Heart left ventricle (tissue), 16 donors: ENCODE measurements around the gene TAS2R1. TPM values are rescaled to one million over a fixed set of nuclear protein-coding genes. Genes with fewer than 3 reads are reported as not detected.
A peak's percentile ranks its signal among the peaks of the same experiment; 100 is the strongest.

Experiments used
- ATAC-seq, 4 donors: fragments of 200-7000 bp; cut with Tn5 transposase; one replicate each; pipeline ENCODE4 v1.9.1; 2020 to 2022; ENCODE audit warnings: moderate library complexity in 4 of 4, mild to moderate bottlenecking in 3 of 4, moderate number of reproducible peaks in 1 of 4
- DNase-seq, 5 donors: peaks; one replicate each; pipeline ENCODE4 v3.0.0-alpha.2; 2020
- H3K27ac ChIP-seq, 12 donors: fragments of 200-600 bp; sonication (generic) in 4 of 12; one replicate each; pipeline versions ENCODE4 v1.5.0 to v1.8.0; 2016 to 2022; ENCODE audit warnings: mild to moderate bottlenecking in 2 of 12
- H3K27me3 ChIP-seq, 9 donors: fragments of 200-600 bp; sonication (generic) in 2 of 9; one replicate each; pipeline versions ENCODE4 v1.5.1 to v1.8.0; 2016 to 2022; ENCODE audit warnings: mild to moderate bottlenecking in 3 of 9
- H3K36me3 ChIP-seq, 9 donors: fragments of 200-600 bp; sonication (generic) in 2 of 9; one replicate each; pipeline versions ENCODE4 v1.5.0 to v1.8.0; 2018 to 2022; ENCODE audit warnings: mild to moderate bottlenecking in 2 of 9
- H3K4me1 ChIP-seq, 12 donors: fragments of 200-600 bp; sonication (generic) in 4 of 12; one replicate each; pipeline versions ENCODE4 v1.5.0 to v1.8.0; 2016 to 2022; ENCODE audit warnings: mild to moderate bottlenecking in 3 of 12
- H3K4me3 ChIP-seq, 12 donors: fragments of 200-600 bp; sonication (generic) in 4 of 12; one replicate each; pipeline versions ENCODE4 v1.5.0 to v1.8.0; 2017 to 2022; ENCODE audit warnings: mild to moderate bottlenecking in 9 of 12, moderate library complexity in 4 of 12
- H3K9me3 ChIP-seq, 12 donors: fragments of 200-600 bp; sonication (generic) in 4 of 12; one replicate each; pipeline versions ENCODE4 v1.5.0 to v1.8.0; 2016 to 2022; ENCODE audit warnings: mild to moderate bottlenecking in 1 of 12
- POLR2A ChIP-seq, 2 donors: fragments of 450-650 bp; IDR thresholded peaks; one replicate each; pipeline ENCODE4 v1.6.1; 2017; ENCODE audit warnings: antibody characterized with exemption in 2 of 2, mild to moderate bottlenecking in 2 of 2, moderate library complexity in 2 of 2
- WGBS, 4 donors: extraction: QIAGEN DNeasy Blood & Tissue Kit in 2 of 4; methylation state at CpG; one replicate each; pipeline versions ENCODE4 v1.1.5 to v1.1.7; 2013 to 2018; 5-methylcytosine and 5-hydroxymethylcytosine counted together
- intact Hi-C, 10 donors: fragments of 100-400 bp; cut with DNase I; formaldehyde crosslinking; loops; one replicate each; pipeline versions ENCODE4 v1.11.1 to v1.14.2; 2022
- polyA plus RNA-seq, 2 donors: library from polyadenylated mRNA; stranded (reverse); fragments of 200-250 nt; gene quantifications; one replicate each; pipeline ENCODE4 v1.2.3, GENCODE V29; 2013
- total RNA-seq, 9 donors: library from RNA; depleted of rRNA in 2 of 9; stranded (reverse); fragments of >200 nt in 2 of 9; fragmentation: NEBNext Ultra II Directional in 3 of 9; extraction: Animal tissue kit (Norgen Biotek cat#: 25700) in 3 of 9; gene quantifications; one replicate each; pipeline versions ENCODE4 v1.1.0 to v1.2.4, GENCODE V29; 2016 to 2023
- TF ChIP-seq, protein P1 (sequence below), 12 donors: fragments of 200-600 bp; sonication (generic) in 4 of 12; IDR thresholded peaks; one replicate each; pipeline versions ENCODE4 v1.5.0 to v1.8.0; 2018 to 2022; ENCODE audit warnings: antibody characterized with exemption in 12 of 12, mild to moderate bottlenecking in 5 of 12
- donor health status: ischemic (EF 13 %, LVEDD 7.1; RV severe dilation, severe dysfunction).
- donor health status: healthy with polysubstance abuse.
- donor health status: DM: no; HTN: yes; CAD: no.
- donor health status: DM: no; HTN: no; CAD: no.
- donor health status: ischemic (EF 25% LVEDD 6.9; RV normal size, moderate dysfunction).
- donor health status: ischemic (EF 25% LVEDD 5.7; RV mildly dilated, moderate dysfunction).
- donor health status: healthy.
- donor health status: DM: yes; HTN: yes; CAD: no.
- donor health status: ischemic (EF 35%, LVEDD 5.7; RV mildly dilated, moderate dysfunction).
- donor health status: nonischemic (EF 11% LVEDD 7.7; RV severe dilation, severe dysfunction).
- donor health status: DM: yes; HTN: yes; CAD: no.
- donor health status: PGD.
- donor health status: ischemic (EF 29% LVEDD 5.4; RV normal size, mild dysfunction).
- donor health status: nonischemic (EF 23%, LVEDD 6.1; RV moderate dilation, normal function).

Gene TAS2R1
- total and polyA plus RNA-seq, 11 donors: not detected

DNA sequence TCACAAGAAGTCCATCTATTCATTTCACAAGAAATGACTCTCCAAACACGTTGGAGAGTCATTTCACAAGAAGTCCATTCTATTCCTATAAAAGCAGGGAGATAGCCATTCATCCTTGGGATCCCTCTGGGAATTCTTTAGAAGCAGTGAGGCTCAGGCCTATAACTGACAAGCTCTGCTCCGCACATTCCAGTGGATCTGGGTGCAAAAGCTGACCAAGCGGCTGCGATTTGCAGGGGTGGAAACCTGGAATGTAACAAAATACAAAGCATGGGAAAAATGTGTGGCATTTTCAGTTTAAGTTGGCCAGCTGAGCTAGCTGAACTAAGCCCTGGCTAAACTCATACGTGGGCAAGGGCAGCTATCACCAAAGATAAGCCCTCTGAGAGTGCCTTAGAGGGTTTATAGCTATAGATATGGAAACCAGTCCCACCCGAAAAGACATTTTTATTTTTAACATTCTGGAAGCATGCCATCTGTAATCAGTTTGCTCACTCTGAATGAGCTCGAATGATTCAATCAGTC, 8.7 kb downstream of the TAS2R1 start:
- H3K4me3 ChIP-seq: no peak overlapping the region
- intact Hi-C loops: loop anchor here in 1 of 10 donors (5.0 kb wide), 1 partner anchor 74 kb away; the partner anchor contains the start of gene SEMA5A
- no peak for DNase-seq
- H3K27ac ChIP-seq: peak overlapping the region in 5 of 12 donors; percentile 49 to 89 (median 72)
- TF ChIP-seq, protein P1, sequence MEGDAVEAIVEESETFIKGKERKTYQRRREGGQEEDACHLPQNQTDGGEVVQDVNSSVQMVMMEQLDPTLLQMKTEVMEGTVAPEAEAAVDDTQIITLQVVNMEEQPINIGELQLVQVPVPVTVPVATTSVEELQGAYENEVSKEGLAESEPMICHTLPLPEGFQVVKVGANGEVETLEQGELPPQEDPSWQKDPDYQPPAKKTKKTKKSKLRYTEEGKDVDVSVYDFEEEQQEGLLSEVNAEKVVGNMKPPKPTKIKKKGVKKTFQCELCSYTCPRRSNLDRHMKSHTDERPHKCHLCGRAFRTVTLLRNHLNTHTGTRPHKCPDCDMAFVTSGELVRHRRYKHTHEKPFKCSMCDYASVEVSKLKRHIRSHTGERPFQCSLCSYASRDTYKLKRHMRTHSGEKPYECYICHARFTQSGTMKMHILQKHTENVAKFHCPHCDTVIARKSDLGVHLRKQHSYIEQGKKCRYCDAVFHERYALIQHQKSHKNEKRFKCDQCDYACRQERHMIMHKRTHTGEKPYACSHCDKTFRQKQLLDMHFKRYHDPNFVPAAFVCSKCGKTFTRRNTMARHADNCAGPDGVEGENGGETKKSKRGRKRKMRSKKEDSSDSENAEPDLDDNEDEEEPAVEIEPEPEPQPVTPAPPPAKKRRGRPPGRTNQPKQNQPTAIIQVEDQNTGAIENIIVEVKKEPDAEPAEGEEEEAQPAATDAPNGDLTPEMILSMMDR (IDR thresholded peaks at IDR 0.05): no peak
- TF ChIP-seq POLR2A (IDR thresholded peaks at IDR 0.05): no peak
- no peaks in the 10 kb centered on the region for H3K36me3 ChIP-seq
- no peaks in the 10 kb centered on the region for H3K27me3 ChIP-seq
- ATAC-seq: peak in 1 of 4 donors; percentile 47
- H3K9me3 ChIP-seq: no peaks in the 10 kb centered on the region
- H3K4me1 ChIP-seq: peaks cover 0 to 35% (median 19%) of the 10 kb centered on the region in 12 donors
- 17 to 25% (median 21%) methylated on average over 7 of the region's 7 CpGs for WGBS, 4 donors

DNA sequence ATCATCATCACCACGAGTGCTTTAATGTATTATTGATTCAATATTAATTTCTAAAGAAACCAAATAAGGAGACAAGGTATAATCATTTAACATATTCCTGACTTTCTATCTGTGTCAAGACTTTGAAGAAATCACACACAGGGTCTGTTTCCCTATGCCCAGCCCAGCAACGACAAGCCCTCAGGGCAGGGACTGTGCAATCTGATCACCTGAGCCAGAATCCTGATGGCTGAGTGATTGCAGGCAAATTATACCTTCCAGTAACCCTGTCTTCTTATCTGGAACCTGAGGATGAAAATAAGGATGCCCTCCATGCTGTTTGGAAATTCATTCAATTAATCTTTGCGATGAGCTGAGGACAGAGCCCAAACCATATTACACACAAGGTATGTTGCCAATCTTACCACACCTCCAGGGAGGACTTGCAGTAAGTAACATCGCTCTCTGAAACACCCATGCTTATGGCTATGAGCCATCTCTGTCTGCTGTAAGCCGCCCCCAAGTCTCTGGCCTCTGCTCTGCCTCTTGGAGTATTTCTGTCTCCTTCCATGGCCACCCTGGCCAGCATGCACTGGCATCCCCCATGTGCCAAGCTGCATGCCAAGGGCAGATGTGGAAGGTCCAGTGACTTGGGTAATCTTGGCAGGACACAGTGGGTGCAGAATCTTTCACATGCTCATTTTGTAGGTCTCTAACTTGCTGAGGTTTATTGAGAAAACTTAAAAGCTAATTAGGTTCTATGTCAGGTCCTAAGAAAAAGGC, 10.6 kb downstream of the TAS2R1 start:
- Histone ChIP-seq H3K9me3 (no peaks in the 10 kb centered on the region), H3K4me3 (no peak overlapping the region), H3K36me3 (no peaks in the 10 kb centered on the region), H3K27me3 (no peaks in the 10 kb centered on the region), H3K4me1 (peaks cover 0 to 35% (median 19%) of the 10 kb centered on the region in 12 donors), H3K27ac (no peak overlapping the region)
- TF ChIP-seq, protein P1 (IDR thresholded peaks at IDR 0.05): no peak
- TF ChIP-seq POLR2A (IDR thresholded peaks at IDR 0.05): no peak
- intact Hi-C loops: loop anchor here in 3 of 10 donors (5.0 kb wide), 1 partner anchor 72 kb away; the partner anchor contains the start of gene SEMA5A (in 3 of the 3)
- DNase-seq (peak in 2 of 5 donors; percentile 41 to 45), ATAC-seq (peak in 3 of 4 donors; percentile 15 to 59 (median 27))
- WGBS, 4 donors: 71 to 79% (median 77%) methylated on average over 5 of the region's 5 CpGs

GRCh38 chr5:9617739-9618504, 12.2 kb downstream of the TAS2R1 start:
- peak; percentile 25 to 73 (median 64) for ATAC-seq
- intact Hi-C loops: loop anchor here in 2 of 10 donors (5.0 kb wide), 1 partner anchor 71 kb away; the partner anchor contains the start of gene SEMA5A (in 2 of the 2)
- H3K27ac ChIP-seq: peak overlapping the region in 2 of 12 donors; percentile 6 to 14
- H3K4me3 ChIP-seq: no peak overlapping the region
- no peaks in the 10 kb centered on the region for H3K9me3 ChIP-seq
- DNase-seq: no peak
- no peak for TF ChIP-seq POLR2A (IDR thresholded peaks at IDR 0.05)
- TF ChIP-seq, protein P1 (IDR thresholded peaks at IDR 0.05): peak in 8 of 12 donors; percentile 9 to 40 (median 28)
- whole genome bisulfite sequencing, 4 donors: 35 to 47% (median 42%) methylated on average over 10 of the region's 10 CpGs
- no peaks in the 10 kb centered on the region for H3K27me3 ChIP-seq
- no peaks in the 10 kb centered on the region for H3K36me3 ChIP-seq
- peaks cover 0 to 24% (median 14%) of the 10 kb centered on the region in 12 donors for H3K4me1 ChIP-seq
